Hepatocyte (in vitro differentiated cells): Measurements from ENCODE around the gene ZBTB7B. TPM values are rescaled to one million over a fixed set of nuclear protein-coding genes. Genes with fewer than 3 reads are reported as not detected.
A peak's percentile ranks its signal among the peaks of the same experiment; 100 is the strongest.

Experiments used
- DNase-seq: peaks from one replicate; pipeline ENCODE4 v3.0.0-alpha.2; 2016; ENCODE audit warnings: low spot score
- H2AFZ ChIP-seq: fragments of 200-600 bp; sonication (generic); 2 replicates; pipeline ENCODE4 v1.6.0; 2016; ENCODE audit warnings: antibody characterized with exemption, mild to moderate bottlenecking
- H3K27ac ChIP-seq: fragments of 200-600 bp; sonication (generic); 2 replicates; pipeline ENCODE4 v1.5.1; 2016; ENCODE audit warnings: mild to moderate bottlenecking
- H3K27me3 ChIP-seq: fragments of 200-600 bp; sonication (generic); 2 replicates; pipeline ENCODE4 v1.6.1; 2016
- H3K36me3 ChIP-seq: fragments of 200-600 bp; sonication (generic); replicated peaks from 2 replicates; pipeline ENCODE4 v1.5.1; 2016; ENCODE audit warnings: low read depth; ENCODE audit not compliant: insufficient read depth
- H3K4me1 ChIP-seq: fragments of 200-600 bp; sonication (generic); 2 replicates; pipeline ENCODE4 v1.5.1; 2016; ENCODE audit warnings: mild to moderate bottlenecking, moderate library complexity; ENCODE audit not compliant: insufficient read depth
- H3K4me2 ChIP-seq: fragments of 200-600 bp; sonication (generic); 2 replicates; pipeline ENCODE4 v1.6.0; 2016
- H3K4me3 ChIP-seq: fragments of 200-600 bp; sonication (generic); 2 replicates; pipeline ENCODE4 v1.5.1; 2016; ENCODE audit warnings: mild to moderate bottlenecking
- H3K79me2 ChIP-seq: fragments of 200-600 bp; sonication (generic); 2 replicates; pipeline ENCODE4 v1.6.0; 2017; ENCODE audit warnings: mild to moderate bottlenecking
- H3K9me2 ChIP-seq: fragments of 200-600 bp; sonication (generic); replicated peaks from 2 replicates; pipeline ENCODE4 v1.6.0; 2017; ENCODE audit warnings: mild to moderate bottlenecking; ENCODE audit not compliant: insufficient read depth
- H3K9me3 ChIP-seq: fragments of 200-600 bp; sonication (generic); 2 replicates; pipeline ENCODE4 v1.5.1; 2016; ENCODE audit warnings: low read depth, mild to moderate bottlenecking
- H4K20me1 ChIP-seq: fragments of 200-600 bp; sonication (generic); 2 replicates; pipeline ENCODE4 v1.6.0; 2016; ENCODE audit warnings: mild to moderate bottlenecking; ENCODE audit not compliant: insufficient read depth, poor library complexity, severe bottlenecking
- EZH2 ChIP-seq: fragments of 200-600 bp; sonication (generic); IDR thresholded peaks from 2 replicates; pipeline ENCODE4 v1.6.1; 2016; ENCODE audit warnings: antibody characterized with exemption, mild to moderate bottlenecking, borderline replicate concordance
- EZH2phosphoT487 ChIP-seq: fragments of 200-600 bp; sonication (generic); IDR thresholded peaks from one replicate; pipeline ENCODE4 v1.6.1; 2018; ENCODE audit warnings: antibody characterized with exemption, mild to moderate bottlenecking, low read depth, moderate library complexity; ENCODE audit not compliant: unreplicated experiment, severe bottlenecking
- WGBS: methylation state at CpG from one replicate; pipeline ENCODE4 v1.1.6; 2016; ENCODE audit warnings: low lambda C conversion rate; ENCODE audit errors: missing lambda C conversion rate; 5-methylcytosine and 5-hydroxymethylcytosine counted together
- polyA plus RNA-seq: library from polyadenylated mRNA; unstranded; fragments of >200 nt; fragmentation: Nextera tagmentation; extraction: Ambion mirVana; gene quantifications from 2 replicates; pipeline ENCODE4 v1.2.1, GENCODE V29; 2016
- total RNA-seq: library from RNA; depleted of rRNA; stranded (reverse); fragments of >200 nt; gene quantifications from 2 replicates; pipeline ENCODE4 v1.2.3, GENCODE V29; 2014
- TF ChIP-seq, protein P1 (sequence below): fragments of 200-600 bp; sonication (generic); IDR thresholded peaks from 2 replicates; pipeline ENCODE4 v1.5.1; 2016; ENCODE audit warnings: antibody characterized with exemption, mild to moderate bottlenecking; ENCODE audit not compliant: poor library complexity

Gene ZBTB7B
- total and polyA plus RNA-seq, 2 experiments from 2014 or later: 13.3 to 29.2 TPM

GRCh38 chr1:155015527-155016230 is 13.1 kb downstream of the ZBTB7B start:
- DNase-seq: no peak
- WGBS: 92% methylated on average over 15 of the region's 16 CpGs
- H3K4me2 ChIP-seq: no peak overlapping the region
- H3K79me2 ChIP-seq: peaks cover 17% of the 10 kb centered on the region
- H3K36me3 ChIP-seq: no peaks in the 10 kb centered on the region
- H3K27me3 ChIP-seq: no peaks in the 10 kb centered on the region
- no peaks in the 10 kb centered on the region for H3K9me3 ChIP-seq
- H4K20me1 ChIP-seq: peaks cover 6% of the 10 kb centered on the region
- H3K9me2 ChIP-seq: no peaks in the 10 kb centered on the region
- no peak overlapping the region for H3K4me3 ChIP-seq
- no peak overlapping the region for H2AFZ ChIP-seq
- TF ChIP-seq EZH2 (no peak), EZH2phosphoT487 (no peak)
- TF ChIP-seq, protein P1, sequence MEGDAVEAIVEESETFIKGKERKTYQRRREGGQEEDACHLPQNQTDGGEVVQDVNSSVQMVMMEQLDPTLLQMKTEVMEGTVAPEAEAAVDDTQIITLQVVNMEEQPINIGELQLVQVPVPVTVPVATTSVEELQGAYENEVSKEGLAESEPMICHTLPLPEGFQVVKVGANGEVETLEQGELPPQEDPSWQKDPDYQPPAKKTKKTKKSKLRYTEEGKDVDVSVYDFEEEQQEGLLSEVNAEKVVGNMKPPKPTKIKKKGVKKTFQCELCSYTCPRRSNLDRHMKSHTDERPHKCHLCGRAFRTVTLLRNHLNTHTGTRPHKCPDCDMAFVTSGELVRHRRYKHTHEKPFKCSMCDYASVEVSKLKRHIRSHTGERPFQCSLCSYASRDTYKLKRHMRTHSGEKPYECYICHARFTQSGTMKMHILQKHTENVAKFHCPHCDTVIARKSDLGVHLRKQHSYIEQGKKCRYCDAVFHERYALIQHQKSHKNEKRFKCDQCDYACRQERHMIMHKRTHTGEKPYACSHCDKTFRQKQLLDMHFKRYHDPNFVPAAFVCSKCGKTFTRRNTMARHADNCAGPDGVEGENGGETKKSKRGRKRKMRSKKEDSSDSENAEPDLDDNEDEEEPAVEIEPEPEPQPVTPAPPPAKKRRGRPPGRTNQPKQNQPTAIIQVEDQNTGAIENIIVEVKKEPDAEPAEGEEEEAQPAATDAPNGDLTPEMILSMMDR: no peak
- peaks cover 21% of the 10 kb centered on the region for H3K4me1 ChIP-seq
- no peak overlapping the region for H3K27ac ChIP-seq

- H3K4me1 ChIP-seq: peaks cover 15% of the 10 kb centered on the region
- H3K79me2 ChIP-seq: peaks cover 12% of the 10 kb centered on the region
- 95% methylated on average over 24 of the region's 26 CpGs for WGBS
- peak overlapping the region; percentile 96 for H3K27ac ChIP-seq
- no peak overlapping the region for H2AFZ ChIP-seq
- H3K4me2 ChIP-seq: no peak overlapping the region
- no peak for DNase-seq
- no peaks in the 10 kb centered on the region for H3K9me3 ChIP-seq
- H3K36me3 ChIP-seq: no peaks in the 10 kb centered on the region
- TF ChIP-seq EZH2 (no peak), EZH2phosphoT487 (no peak)
- TF ChIP-seq, protein P1: no peak
- H3K27me3 ChIP-seq: no peaks in the 10 kb centered on the region
- H3K4me3 ChIP-seq: no peak overlapping the region
- H3K9me2 ChIP-seq: no peaks in the 10 kb centered on the region
- H4K20me1 ChIP-seq: peaks cover 6% of the 10 kb centered on the region
These were observed 13.7 kb downstream of the ZBTB7B start for GRCh38 chr1:155016231-155016831.

DNA sequence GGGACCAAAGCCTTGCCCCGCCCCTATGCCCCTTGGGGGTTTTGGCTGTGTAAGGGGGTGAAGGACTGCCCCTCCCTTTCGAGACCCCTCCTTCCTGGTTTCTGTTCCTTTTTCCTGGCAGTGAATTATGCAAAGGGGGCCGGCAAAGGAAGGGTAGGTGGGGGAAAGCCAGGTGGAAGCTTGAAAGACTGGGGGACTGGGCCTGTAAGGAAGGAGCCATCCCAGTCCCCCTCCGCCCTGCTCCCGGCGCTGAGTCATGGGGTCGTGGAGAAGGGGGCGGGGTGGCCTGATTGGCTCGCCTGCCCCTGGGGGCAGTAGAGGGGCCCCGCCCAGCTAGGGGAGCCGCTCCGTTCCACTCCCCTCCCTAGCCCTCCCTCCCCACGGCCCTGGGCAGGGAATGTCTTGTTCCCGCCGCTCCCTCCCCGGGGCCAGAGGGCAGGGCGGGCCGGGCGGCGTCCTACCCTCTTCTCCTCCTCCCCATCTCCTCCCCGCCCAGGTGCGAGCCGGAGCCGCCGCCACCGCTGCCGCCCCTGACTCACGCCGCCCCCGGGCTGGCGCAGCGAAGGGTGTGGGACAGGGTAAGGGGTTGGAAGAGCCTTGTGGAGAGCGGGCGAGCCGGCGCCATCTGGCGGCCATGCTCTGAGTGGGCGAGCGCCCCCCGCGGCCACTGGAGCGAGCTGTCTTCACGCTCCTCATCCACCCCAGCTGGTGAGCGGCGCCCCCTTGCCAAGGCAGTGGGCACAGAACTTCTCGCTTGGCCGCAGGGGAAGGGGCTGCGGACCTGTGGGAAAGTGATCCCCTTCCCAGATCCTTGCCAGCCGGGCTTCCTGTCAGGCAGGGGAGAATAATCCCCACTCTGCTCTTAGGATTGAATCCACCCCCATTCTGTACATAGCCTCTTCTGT is 14.7 kb downstream of the ZBTB7B start:
- peak overlapping the region; percentile 96 for H3K27ac ChIP-seq
- no peaks in the 10 kb centered on the region for H3K36me3 ChIP-seq
- TF ChIP-seq, protein P1: peak; percentile 100
- TF ChIP-seq EZH2phosphoT487: no peak
- no peak for TF ChIP-seq EZH2
- peaks cover 7% of the 10 kb centered on the region for H3K79me2 ChIP-seq
- H3K9me2 ChIP-seq: no peaks in the 10 kb centered on the region
- H2AFZ ChIP-seq: no peak overlapping the region
- peak overlapping the region; percentile 79 for H3K4me2 ChIP-seq
- 7% methylated on average over 27 of the region's 49 CpGs for WGBS
- H3K4me1 ChIP-seq: peaks cover 14% of the 10 kb centered on the region
- H3K4me3 ChIP-seq: no peak overlapping the region
- H4K20me1 ChIP-seq: peaks cover 5% of the 10 kb centered on the region
- DNase-seq: peak; percentile 96
- H3K9me3 ChIP-seq: no peaks in the 10 kb centered on the region
- H3K27me3 ChIP-seq: no peaks in the 10 kb centered on the region
